Epithelial cell of proximal tubule (primary cell): ENCODE results near the gene KRTAP19-4. TPM values are rescaled to one million over a fixed set of nuclear protein-coding genes. Genes with fewer than 3 reads are reported as not detected.

Experiments
- DNase-seq: peaks from one replicate; pipeline ENCODE4 v3.0.0-alpha.2; 2011; ENCODE audit warnings: low read depth
- H3K4me3 ChIP-seq: 2 replicates; pipeline ENCODE4 v1.5.1; 2011; ENCODE audit warnings: low read depth, mild to moderate bottlenecking, low read length
- total RNA-seq: library from RNA; depleted of rRNA; stranded (reverse); fragments of >200 nt; gene quantifications from 2 replicates; pipeline ENCODE4 v1.2.3, GENCODE V29; 2015
- TF ChIP-seq, protein P1 (sequence below): conservative IDR thresholded peaks from 2 replicates; pipeline ENCODE4 v1.5.1; 2012; ENCODE audit warnings: low read depth, mild to moderate bottlenecking, low read length

Gene KRTAP19-4
- total RNA-seq, 1 donor from 2014 or later: not detected

DNA sequence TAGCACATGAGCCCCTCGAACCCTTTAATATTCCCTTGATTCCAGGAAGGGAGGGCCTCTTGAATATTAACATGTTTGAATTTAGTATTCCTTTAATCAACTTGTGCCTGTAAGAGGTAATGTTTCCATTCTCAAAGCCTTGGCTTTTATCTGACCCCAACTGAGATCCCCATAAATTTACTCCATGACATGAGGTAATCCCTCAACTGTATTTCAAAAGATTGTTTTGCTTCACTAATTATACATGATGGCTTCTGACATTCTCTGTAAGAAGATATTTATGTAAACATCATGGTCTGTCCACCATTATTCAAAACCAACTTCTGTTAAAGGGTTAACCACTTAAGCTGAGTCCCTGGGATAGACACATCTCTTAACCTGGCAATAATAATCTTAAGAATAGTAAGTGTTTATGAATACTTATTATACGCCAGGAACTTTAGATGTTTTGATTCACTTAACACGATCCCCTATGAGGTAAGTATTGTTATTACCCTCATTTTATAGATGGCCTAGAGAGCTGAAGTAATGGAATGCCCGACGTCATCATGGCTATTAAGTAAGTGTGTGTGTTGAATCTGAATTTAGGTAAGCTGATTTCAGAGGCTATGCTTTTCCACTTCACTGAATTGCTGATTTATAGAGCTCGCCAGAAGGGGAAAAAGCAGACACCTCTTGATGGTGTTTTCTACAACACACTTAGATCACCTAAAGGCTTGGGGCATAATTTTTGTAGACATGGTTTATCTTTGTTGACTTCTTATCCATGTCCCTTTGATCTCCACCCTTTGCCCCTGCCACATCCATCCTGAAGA, 27.9 kb downstream of the KRTAP19-4 start:
- TF ChIP-seq, protein P1, sequence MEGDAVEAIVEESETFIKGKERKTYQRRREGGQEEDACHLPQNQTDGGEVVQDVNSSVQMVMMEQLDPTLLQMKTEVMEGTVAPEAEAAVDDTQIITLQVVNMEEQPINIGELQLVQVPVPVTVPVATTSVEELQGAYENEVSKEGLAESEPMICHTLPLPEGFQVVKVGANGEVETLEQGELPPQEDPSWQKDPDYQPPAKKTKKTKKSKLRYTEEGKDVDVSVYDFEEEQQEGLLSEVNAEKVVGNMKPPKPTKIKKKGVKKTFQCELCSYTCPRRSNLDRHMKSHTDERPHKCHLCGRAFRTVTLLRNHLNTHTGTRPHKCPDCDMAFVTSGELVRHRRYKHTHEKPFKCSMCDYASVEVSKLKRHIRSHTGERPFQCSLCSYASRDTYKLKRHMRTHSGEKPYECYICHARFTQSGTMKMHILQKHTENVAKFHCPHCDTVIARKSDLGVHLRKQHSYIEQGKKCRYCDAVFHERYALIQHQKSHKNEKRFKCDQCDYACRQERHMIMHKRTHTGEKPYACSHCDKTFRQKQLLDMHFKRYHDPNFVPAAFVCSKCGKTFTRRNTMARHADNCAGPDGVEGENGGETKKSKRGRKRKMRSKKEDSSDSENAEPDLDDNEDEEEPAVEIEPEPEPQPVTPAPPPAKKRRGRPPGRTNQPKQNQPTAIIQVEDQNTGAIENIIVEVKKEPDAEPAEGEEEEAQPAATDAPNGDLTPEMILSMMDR: no peak
- DNase-seq: no peak
- H3K4me3 ChIP-seq: no peak overlapping the region

DNA sequence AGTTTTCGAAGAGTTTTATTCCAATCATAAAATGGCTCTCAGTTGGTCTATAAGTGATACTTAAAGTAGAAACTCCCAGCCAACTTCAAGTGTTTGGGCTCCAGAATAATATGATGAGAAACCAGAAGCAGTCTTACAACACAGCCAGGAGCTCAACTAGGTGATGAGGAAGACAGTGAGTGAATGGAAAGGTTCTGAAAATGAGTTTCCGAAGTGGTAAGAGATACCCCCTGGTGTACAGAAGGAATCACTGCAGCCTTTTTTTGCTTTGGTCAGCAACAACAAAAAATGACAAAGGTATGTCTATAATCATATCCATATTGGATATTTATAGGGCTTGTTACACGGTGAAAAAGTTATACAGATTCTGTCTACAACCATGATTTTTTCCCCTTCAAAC, 33.3 kb downstream of the KRTAP19-4 start:
- TF ChIP-seq, protein P1: peak; percentile 48
- no peak overlapping the region for H3K4me3 ChIP-seq
- no peak for DNase-seq

DNA sequence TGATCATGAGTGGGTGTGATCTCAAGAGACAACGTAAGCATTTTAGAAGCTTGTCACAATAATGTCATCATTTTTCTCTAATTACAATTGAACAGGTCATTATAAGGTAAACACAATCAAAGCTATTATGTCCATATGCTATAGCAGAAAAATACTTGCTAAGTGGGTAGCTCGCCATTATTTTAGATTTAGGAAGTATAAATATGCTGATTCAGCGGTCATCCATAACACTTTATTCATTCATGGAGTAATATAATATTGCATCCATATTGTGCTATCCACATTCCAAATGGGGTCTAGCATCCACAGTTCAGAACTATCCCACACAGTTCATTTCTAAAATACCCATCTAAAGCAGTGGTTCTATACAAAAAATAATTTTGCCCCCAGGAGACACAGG, 48.5 kb downstream of the KRTAP19-4 start:
- TF ChIP-seq, protein P1: no peak
- no peak for DNase-seq
- H3K4me3 ChIP-seq: no peak overlapping the region

DNA sequence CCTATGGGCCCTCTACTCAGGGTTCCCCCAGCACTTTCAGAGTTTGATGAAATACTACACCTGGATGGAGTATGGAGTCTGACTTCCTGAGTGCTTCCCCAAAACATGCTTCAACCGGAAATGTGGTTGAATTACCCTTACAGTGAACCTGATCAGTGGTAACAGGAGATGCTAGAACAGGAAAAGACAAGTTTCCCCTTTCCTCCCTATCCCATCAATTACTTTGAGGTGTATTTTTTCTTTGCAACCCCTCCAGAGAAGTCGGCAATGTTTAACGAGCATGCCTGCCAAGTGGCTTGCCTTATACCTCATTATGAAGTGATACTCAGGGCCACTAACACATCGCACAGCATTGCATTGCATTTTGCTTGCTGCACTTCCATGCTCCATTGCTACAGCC, 49.9 kb downstream of the KRTAP19-4 start:
- no peak overlapping the region for H3K4me3 ChIP-seq
- TF ChIP-seq, protein P1: no peak
- DNase-seq: no peak

Other genes with a start within 250 kb of the KRTAP19-4 start
- gene KRTAP24-1, start 214.2 kb downstream of the KRTAP19-4 start, total RNA-seq: not detected in 2 replicates
- gene KRTAP25-1, start 207.7 kb downstream of the KRTAP19-4 start, total RNA-seq: not detected in 2 replicates
- gene KRTAP26-1, start 176.8 kb downstream of the KRTAP19-4 start, total RNA-seq: not detected in 2 replicates
- gene KRTAP27-1, start 159.5 kb downstream of the KRTAP19-4 start, total RNA-seq: not detected in 2 replicates
- not detected in 2 replicates for gene KRTAP23-1, start 148.6 kb downstream of the KRTAP19-4 start, total RNA-seq
- not detected in 2 replicates for gene KRTAP13-2, start 124.9 kb downstream of the KRTAP19-4 start, total RNA-seq
- not detected in 2 replicates for gene KRTAP13-1, start 101.1 kb downstream of the KRTAP19-4 start, total RNA-seq
- not detected in 2 replicates for gene KRTAP13-3, start 71.2 kb downstream of the KRTAP19-4 start, total RNA-seq
- gene KRTAP13-4, start 66.9 kb downstream of the KRTAP19-4 start, total RNA-seq: not detected in 2 replicates
- not detected in 2 replicates for gene KRTAP15-1, start 56.9 kb downstream of the KRTAP19-4 start, total RNA-seq
- gene KRTAP19-1, start 16.8 kb downstream of the KRTAP19-4 start, total RNA-seq: not detected in 2 replicates
- gene KRTAP19-2, start 9.7 kb downstream of the KRTAP19-4 start, total RNA-seq: not detected in 2 replicates
- not detected in 2 replicates for gene KRTAP19-3, start 5.2 kb downstream of the KRTAP19-4 start, total RNA-seq
- not detected in 2 replicates for gene KRTAP19-5, start 5.0 kb upstream of the KRTAP19-4 start, total RNA-seq
- not detected in 2 replicates for gene KRTAP19-6, start 44.7 kb upstream of the KRTAP19-4 start, total RNA-seq
- gene KRTAP19-7, start 64.1 kb upstream of the KRTAP19-4 start, total RNA-seq: not detected in 2 replicates
- gene KRTAP22-2, start 93.2 kb upstream of the KRTAP19-4 start, total RNA-seq: not detected in 2 replicates
- not detected in 2 replicates for gene KRTAP6-3, start 95.3 kb upstream of the KRTAP19-4 start, total RNA-seq
- not detected in 2 replicates for gene KRTAP6-2, start 101.7 kb upstream of the KRTAP19-4 start, total RNA-seq
- gene KRTAP22-1, start 103.9 kb upstream of the KRTAP19-4 start, total RNA-seq: not detected in 2 replicates
- gene KRTAP6-1, start 116.8 kb upstream of the KRTAP19-4 start, total RNA-seq: not detected in 2 replicates
- gene KRTAP20-1, start 119.3 kb upstream of the KRTAP19-4 start, total RNA-seq: not detected in 2 replicates
- not detected in 2 replicates for gene KRTAP20-4, start 123.5 kb upstream of the KRTAP19-4 start, total RNA-seq
- not detected in 2 replicates for gene KRTAP20-2, start 138.0 kb upstream of the KRTAP19-4 start, total RNA-seq
- not detected in 2 replicates for gene KRTAP20-3, start 145.7 kb upstream of the KRTAP19-4 start, total RNA-seq
- gene KRTAP21-3, start 221.6 kb upstream of the KRTAP19-4 start, total RNA-seq: not detected in 2 replicates